ENCODE results near the gene GPC1. TPM values are rescaled to one million over a fixed set of nuclear protein-coding genes. Genes with fewer than 3 reads are reported as not detected.

GPC1 gene
- total RNA-seq, 1 donor from 2014 or later, result 58.0 TPM

GRCh38 chr2:240429872-240430491 lies 5.5 kb upstream of the GPC1 start:
- Mint-ChIP-seq H3K4me3 (no peak overlapping the region), H3K4me1 (ENCODE audit: unreplicated experiment) (peaks cover 7% of the 10 kb centered on the region), H3K36me3 (no peaks in the 10 kb centered on the region), H3K27me3 (peaks cover 7% of the 10 kb centered on the region), H3K27ac (no peak overlapping the region), H3K9me3 (peaks cover 4% of the 10 kb centered on the region)
- DNase-seq (ENCODE audit: extremely low spot score, unreplicated experiment), result no peak
- TF ChIP-seq CTCF (conservative IDR thresholded peaks at IDR 0.05), result no peak

GRCh38 chr2:240430595-240430994 lies 4.9 kb upstream of the GPC1 start:
- Mint-ChIP-seq H3K27me3 (peaks cover 7% of the 10 kb centered on the region), H3K27ac (no peak overlapping the region), H3K4me3 (no peak overlapping the region), H3K36me3 (no peaks in the 10 kb centered on the region), H3K9me3 (peaks cover 4% of the 10 kb centered on the region), H3K4me1 (ENCODE audit: unreplicated experiment) (peaks cover 7% of the 10 kb centered on the region)
- no peak for TF ChIP-seq CTCF (conservative IDR thresholded peaks at IDR 0.05)
- no peak for DNase-seq (ENCODE audit: extremely low spot score, unreplicated experiment)

GRCh38 chr2:240431271-240431660 lies 4.2 kb upstream of the GPC1 start:
- Mint-ChIP-seq H3K27me3 (peaks cover 3% of the 10 kb centered on the region), H3K36me3 (no peaks in the 10 kb centered on the region), H3K9me3 (peaks cover 4% of the 10 kb centered on the region), H3K4me1 (ENCODE audit: unreplicated experiment) (peaks cover 7% of the 10 kb centered on the region), H3K27ac (no peak overlapping the region), H3K4me3 (no peak overlapping the region)
- TF ChIP-seq CTCF (conservative IDR thresholded peaks at IDR 0.05), result no peak
- peak; percentile 62 for DNase-seq (ENCODE audit: extremely low spot score, unreplicated experiment)

- Mint-ChIP-seq H3K4me1 (ENCODE audit: unreplicated experiment) (peaks cover 3% of the 10 kb centered on the region), H3K9me3 (no peaks in the 10 kb centered on the region), H3K27ac (no peak overlapping the region), H3K36me3 (no peaks in the 10 kb centered on the region), H3K4me3 (no peak overlapping the region), H3K27me3 (peaks cover 3% of the 10 kb centered on the region)
- DNase-seq (ENCODE audit: extremely low spot score, unreplicated experiment), result peak; percentile 62
- no peak for TF ChIP-seq CTCF (conservative IDR thresholded peaks at IDR 0.05)
Observed at GRCh38 chr2:240431661-240432424, 3.6 kb upstream of the GPC1 start.

- Mint-ChIP-seq H3K27me3 (peaks cover 3% of the 10 kb centered on the region), H3K27ac (no peak overlapping the region)
- peak; percentile 60 for DNase-seq (ENCODE audit: extremely low spot score, unreplicated experiment)
Observed at GRCh38 chr2:240432430-240432819, 3.0 kb upstream of the GPC1 start.

More at GRCh38 chr2:240432430-240432819, 3.0 kb upstream of the GPC1 start:
- no peaks in the 10 kb centered on the region for H3K36me3 Mint-ChIP-seq
- TF ChIP-seq CTCF (conservative IDR thresholded peaks at IDR 0.05), result no peak
- no peaks in the 10 kb centered on the region for H3K9me3 Mint-ChIP-seq
- H3K4me1 Mint-ChIP-seq (ENCODE audit: unreplicated experiment), result no peaks in the 10 kb centered on the region
- H3K4me3 Mint-ChIP-seq, result peak overlapping the region; percentile 60
